Ovary (tissue), 3 donors: Measurements from ENCODE around the gene ZNF775.

Source experiments
- EP300 ChIP-seq: sonication (generic); formaldehyde crosslinking; IDR thresholded peaks from one replicate; pipeline ENCODE4 v1.6.1; 2017; ENCODE audit warnings: antibody characterized with exemption
- POLR2A ChIP-seq: fragments of 450-650 bp; IDR thresholded peaks from one replicate; pipeline ENCODE4 v1.6.1; 2017; ENCODE audit warnings: antibody characterized with exemption, mild to moderate bottlenecking, moderate library complexity
- TF ChIP-seq, protein P1 (sequence below), 3 donors: fragments of 450-650 bp in 2 of 3; fragments of 200-600 bp in 1 of 3; IDR thresholded peaks; one replicate each; pipeline versions ENCODE4 v1.5.1 to v1.8.0; 2016 to 2022; ENCODE audit warnings: antibody characterized with exemption in 3 of 3, mild to moderate bottlenecking in 1 of 3
- donor health status: DM: no; HTN: no; CAD: no.

DNA sequence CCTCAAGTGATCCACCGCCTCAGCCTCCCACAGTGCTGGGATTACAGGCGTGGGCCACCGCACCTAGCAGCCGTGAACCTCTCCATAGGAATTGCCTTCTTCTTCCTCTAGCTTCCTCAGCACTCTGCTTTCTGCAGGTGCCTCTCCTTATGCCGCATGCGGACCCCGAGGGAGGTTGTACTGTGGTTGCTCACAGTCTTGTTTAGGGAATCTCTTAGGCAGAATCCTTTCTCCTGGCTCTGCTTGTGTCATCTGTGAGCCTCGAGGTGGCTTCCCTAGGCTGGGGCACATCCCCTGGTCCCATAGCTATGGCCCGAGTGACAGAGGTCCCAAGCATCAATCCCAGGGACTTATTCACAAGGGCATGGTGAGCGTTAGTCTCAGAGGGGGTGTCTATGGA lies 38.1 kb downstream of the ZNF775 start:
- TF ChIP-seq, protein P1, sequence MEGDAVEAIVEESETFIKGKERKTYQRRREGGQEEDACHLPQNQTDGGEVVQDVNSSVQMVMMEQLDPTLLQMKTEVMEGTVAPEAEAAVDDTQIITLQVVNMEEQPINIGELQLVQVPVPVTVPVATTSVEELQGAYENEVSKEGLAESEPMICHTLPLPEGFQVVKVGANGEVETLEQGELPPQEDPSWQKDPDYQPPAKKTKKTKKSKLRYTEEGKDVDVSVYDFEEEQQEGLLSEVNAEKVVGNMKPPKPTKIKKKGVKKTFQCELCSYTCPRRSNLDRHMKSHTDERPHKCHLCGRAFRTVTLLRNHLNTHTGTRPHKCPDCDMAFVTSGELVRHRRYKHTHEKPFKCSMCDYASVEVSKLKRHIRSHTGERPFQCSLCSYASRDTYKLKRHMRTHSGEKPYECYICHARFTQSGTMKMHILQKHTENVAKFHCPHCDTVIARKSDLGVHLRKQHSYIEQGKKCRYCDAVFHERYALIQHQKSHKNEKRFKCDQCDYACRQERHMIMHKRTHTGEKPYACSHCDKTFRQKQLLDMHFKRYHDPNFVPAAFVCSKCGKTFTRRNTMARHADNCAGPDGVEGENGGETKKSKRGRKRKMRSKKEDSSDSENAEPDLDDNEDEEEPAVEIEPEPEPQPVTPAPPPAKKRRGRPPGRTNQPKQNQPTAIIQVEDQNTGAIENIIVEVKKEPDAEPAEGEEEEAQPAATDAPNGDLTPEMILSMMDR (IDR thresholded peaks at IDR 0.05), result no peak
- TF ChIP-seq POLR2A, result no peak
- TF ChIP-seq EP300, result no peak
